OCI-LY3 (cell line): ENCODE data around the gene DTX1.

Experiments
- EZH2phosphoT487 ChIP-seq: fragments of 200-600 bp; shearing (Covaris generic); IDR thresholded peaks from 2 replicates; pipeline ENCODE4 v1.6.1; 2018; ENCODE audit warnings: antibody characterized with exemption, mixed run types, low read depth
- TF ChIP-seq, protein P1 (sequence below): fragments of 200-600, 300-600 bp; sonication (generic); IDR thresholded peaks from 2 replicates; pipeline ENCODE4 v1.5.1; 2014; ENCODE audit warnings: antibody characterized with exemption, low read length, low read depth

DNA sequence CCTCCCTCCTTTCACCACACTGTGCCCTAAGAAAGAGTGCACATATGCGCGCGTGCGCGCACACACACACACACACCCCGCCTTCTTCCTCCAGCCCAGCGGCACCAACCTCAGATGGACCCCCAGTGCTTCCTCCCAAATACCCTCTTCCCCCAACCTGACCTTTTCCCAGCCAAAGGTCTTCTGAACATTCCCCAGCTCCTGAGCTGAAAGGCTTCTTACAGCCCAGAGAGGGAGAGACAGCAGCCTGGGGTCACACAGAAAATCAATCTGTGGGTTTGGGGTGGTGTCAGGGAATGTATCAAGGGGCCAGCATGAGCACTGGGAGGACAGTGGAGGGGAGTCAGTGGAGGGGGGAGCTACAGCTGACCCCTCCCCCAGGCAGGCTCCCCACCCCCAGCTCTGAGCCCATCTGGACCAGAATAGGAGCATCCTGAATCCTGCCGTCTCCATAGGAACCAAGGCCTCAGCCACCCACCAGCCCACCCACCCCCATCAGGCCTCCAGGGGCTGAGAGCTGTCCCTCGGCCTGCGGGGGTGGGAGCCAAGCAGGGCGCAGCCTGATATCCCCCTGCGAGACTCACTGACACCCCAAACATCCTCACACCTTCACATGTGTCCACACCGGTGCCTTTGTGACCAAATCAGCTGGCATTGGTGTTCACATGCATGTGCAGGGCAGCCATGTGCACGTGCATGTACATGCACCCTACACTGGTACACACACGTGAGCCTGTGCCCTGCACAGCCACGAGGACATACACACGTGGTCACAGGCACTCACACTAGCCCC is 73.3 kb downstream of the DTX1 start:
- TF ChIP-seq, protein P1, sequence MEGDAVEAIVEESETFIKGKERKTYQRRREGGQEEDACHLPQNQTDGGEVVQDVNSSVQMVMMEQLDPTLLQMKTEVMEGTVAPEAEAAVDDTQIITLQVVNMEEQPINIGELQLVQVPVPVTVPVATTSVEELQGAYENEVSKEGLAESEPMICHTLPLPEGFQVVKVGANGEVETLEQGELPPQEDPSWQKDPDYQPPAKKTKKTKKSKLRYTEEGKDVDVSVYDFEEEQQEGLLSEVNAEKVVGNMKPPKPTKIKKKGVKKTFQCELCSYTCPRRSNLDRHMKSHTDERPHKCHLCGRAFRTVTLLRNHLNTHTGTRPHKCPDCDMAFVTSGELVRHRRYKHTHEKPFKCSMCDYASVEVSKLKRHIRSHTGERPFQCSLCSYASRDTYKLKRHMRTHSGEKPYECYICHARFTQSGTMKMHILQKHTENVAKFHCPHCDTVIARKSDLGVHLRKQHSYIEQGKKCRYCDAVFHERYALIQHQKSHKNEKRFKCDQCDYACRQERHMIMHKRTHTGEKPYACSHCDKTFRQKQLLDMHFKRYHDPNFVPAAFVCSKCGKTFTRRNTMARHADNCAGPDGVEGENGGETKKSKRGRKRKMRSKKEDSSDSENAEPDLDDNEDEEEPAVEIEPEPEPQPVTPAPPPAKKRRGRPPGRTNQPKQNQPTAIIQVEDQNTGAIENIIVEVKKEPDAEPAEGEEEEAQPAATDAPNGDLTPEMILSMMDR, result no peak
- TF ChIP-seq EZH2phosphoT487, result no peak
